Osteoblast (primary cell): ENCODE data around the gene CD274. TPM values are rescaled to one million over a fixed set of nuclear protein-coding genes. Genes with fewer than 3 reads are reported as not detected.

Experiments used
- DNase-seq: peaks from one replicate; pipeline ENCODE4 v3.0.0; 2011; ENCODE audit warnings: low spot score, mixed read lengths; ENCODE audit not compliant: insufficient read length; ENCODE audit errors: missing footprints
- H2AFZ ChIP-seq: 2 replicates; pipeline ENCODE4 v1.6.0; 2011; ENCODE audit warnings: mild to moderate bottlenecking, low read length
- H3K27ac ChIP-seq: 2 replicates; pipeline ENCODE4 v1.5.1; 2011; ENCODE audit warnings: mild to moderate bottlenecking, low read depth, low read length, moderate library complexity
- H3K27me3 ChIP-seq: 2 replicates; pipeline ENCODE4 v1.6.0; 2012; ENCODE audit warnings: mild to moderate bottlenecking, control low read depth, inconsistent platforms, low read length, moderate library complexity; ENCODE audit not compliant: insufficient read depth
- H3K36me3 ChIP-seq: 2 replicates; pipeline ENCODE4 v1.5.1; 2011; ENCODE audit warnings: mild to moderate bottlenecking, low read length, control low read depth, moderate library complexity; ENCODE audit not compliant: insufficient read depth
- H3K4me1 ChIP-seq: 2 replicates; pipeline ENCODE4 v1.5.1; 2011; ENCODE audit warnings: mild to moderate bottlenecking, low read length, control low read depth, moderate library complexity; ENCODE audit not compliant: insufficient read depth
- H3K4me2 ChIP-seq: 2 replicates; pipeline ENCODE4 v1.6.0; 2011; ENCODE audit warnings: mild to moderate bottlenecking, low read length; ENCODE audit not compliant: insufficient read depth
- H3K4me3 ChIP-seq: fragments of 200-600 bp; sonication (generic); 3 replicates; pipeline ENCODE4 v1.5.1; 2012; ENCODE audit warnings: mild to moderate bottlenecking, low read length, inconsistent platforms; ENCODE audit not compliant: insufficient read depth
- H3K79me2 ChIP-seq: 2 replicates; pipeline ENCODE4 v1.6.0; 2012; ENCODE audit warnings: mild to moderate bottlenecking, low read length, control low read depth, inconsistent platforms; ENCODE audit not compliant: insufficient read depth
- H3K9me3 ChIP-seq: 2 replicates; pipeline ENCODE4 v1.5.1; 2011; ENCODE audit warnings: low read depth, low read length, control low read depth
- H4K20me1 ChIP-seq: 2 replicates; pipeline ENCODE4 v1.6.0; 2012; ENCODE audit warnings: mild to moderate bottlenecking, low read length, control low read depth; ENCODE audit not compliant: insufficient read depth
- CTCF ChIP-seq: IDR thresholded peaks from 2 replicates; pipeline ENCODE4 v1.5.1; 2011; ENCODE audit warnings: mild to moderate bottlenecking, low read depth, low read length, moderate library complexity; ENCODE audit errors: extremely low read depth
- total RNA-seq: library from RNA; depleted of rRNA; stranded (reverse); fragments of >200 nt; gene quantifications from 2 replicates; pipeline ENCODE4 v1.2.3, GENCODE V29; 2012

Gene CD274
- total RNA-seq, 1 donor, result 0.72 TPM

GRCh38 chr9:5514617-5515260 lies 64.4 kb downstream of the CD274 start:
- no peak overlapping the region for H3K4me2 ChIP-seq
- H2AFZ ChIP-seq, result no peak overlapping the region
- H3K79me2 ChIP-seq, result peaks cover 71% of the 10 kb centered on the region
- H3K4me1 ChIP-seq, result peaks cover 57% of the 10 kb centered on the region
- no peak for TF ChIP-seq CTCF
- DNase-seq, result no peak
- H3K4me3 ChIP-seq, result no peak overlapping the region
- H3K27me3 ChIP-seq, result no peaks in the 10 kb centered on the region
- no peaks in the 10 kb centered on the region for H3K9me3 ChIP-seq
- no peak overlapping the region for H3K27ac ChIP-seq
- H4K20me1 ChIP-seq, result no peaks in the 10 kb centered on the region
- no peaks in the 10 kb centered on the region for H3K36me3 ChIP-seq

GRCh38 chr9:5515261-5515650 lies 64.9 kb downstream of the CD274 start:
- TF ChIP-seq CTCF, result no peak
- Histone ChIP-seq H3K27ac (no peak overlapping the region), H3K4me2 (no peak overlapping the region), H3K4me1 (peaks cover 52% of the 10 kb centered on the region), H3K36me3 (no peaks in the 10 kb centered on the region), H3K27me3 (no peaks in the 10 kb centered on the region), H4K20me1 (no peaks in the 10 kb centered on the region), H2AFZ (no peak overlapping the region), H3K9me3 (no peaks in the 10 kb centered on the region), H3K4me3 (no peak overlapping the region), H3K79me2 (peaks cover 77% of the 10 kb centered on the region)
- DNase-seq, result no peak

GRCh38 chr9:5516453-5517220 lies 66.3 kb downstream of the CD274 start:
- Histone ChIP-seq H3K27me3 (no peaks in the 10 kb centered on the region), H4K20me1 (no peaks in the 10 kb centered on the region), H3K4me1 (peaks cover 38% of the 10 kb centered on the region), H3K4me2 (no peak overlapping the region), H3K79me2 (peaks cover 82% of the 10 kb centered on the region), H3K4me3 (no peak overlapping the region), H2AFZ (no peak overlapping the region), H3K9me3 (no peaks in the 10 kb centered on the region), H3K36me3 (no peaks in the 10 kb centered on the region), H3K27ac (no peak overlapping the region)
- DNase-seq, result no peak
- TF ChIP-seq CTCF, result no peak

GRCh38 chr9:5518171-5518936 lies 68.0 kb downstream of the CD274 start:
- H3K4me3 ChIP-seq, result no peak overlapping the region
- H3K4me2 ChIP-seq, result peak overlapping the region; percentile 35
- H4K20me1 ChIP-seq, result no peaks in the 10 kb centered on the region
- TF ChIP-seq CTCF, result no peak
- no peak overlapping the region for H3K27ac ChIP-seq
- peaks cover 21% of the 10 kb centered on the region for H3K4me1 ChIP-seq
- H3K79me2 ChIP-seq, result peaks cover 74% of the 10 kb centered on the region
- peak; percentile 76 for DNase-seq
- no peaks in the 10 kb centered on the region for H3K9me3 ChIP-seq
- peaks cover 2% of the 10 kb centered on the region for H3K36me3 ChIP-seq
- H3K27me3 ChIP-seq, result no peaks in the 10 kb centered on the region
- H2AFZ ChIP-seq, result no peak overlapping the region
